Endodermal cell (in vitro differentiated cells): ENCODE results near the gene DTX3. TPM values are rescaled to one million over a fixed set of nuclear protein-coding genes. Genes with fewer than 3 reads are reported as not detected.
A peak's percentile ranks its signal among the peaks of the same experiment; 100 is the strongest.

ENCODE experiments used
- DNase-seq: peaks from one replicate; pipeline ENCODE4 v3.0.0-alpha.2; 2017
- H3K27ac ChIP-seq: 2 replicates; pipeline ENCODE4 v1.5.1; 2013; ENCODE audit warnings: mild to moderate bottlenecking, low read depth, low read length, moderate library complexity
- H3K27me3 ChIP-seq: 2 replicates; pipeline ENCODE4 v1.6.1; 2013; ENCODE audit warnings: mild to moderate bottlenecking, low read length, moderate library complexity; ENCODE audit not compliant: insufficient read depth, control insufficient read depth, poor library complexity, severe bottlenecking
- H3K36me3 ChIP-seq: 2 replicates; pipeline ENCODE4 v1.7.0; 2013; ENCODE audit warnings: mild to moderate bottlenecking, low read length, moderate library complexity; ENCODE audit not compliant: control insufficient read depth, insufficient read depth
- H3K4me1 ChIP-seq: one replicate; pipeline ENCODE4 v1.7.0; 2013; ENCODE audit warnings: low read length; ENCODE audit not compliant: control insufficient read depth, insufficient read depth
- H3K4me3 ChIP-seq: 2 replicates; pipeline ENCODE4 v1.5.1; 2013; ENCODE audit warnings: mild to moderate bottlenecking, low read length, moderate library complexity
- H3K9ac ChIP-seq: 2 replicates; pipeline ENCODE4 v1.6.1; 2013; ENCODE audit warnings: mild to moderate bottlenecking, low read length, moderate library complexity; ENCODE audit not compliant: poor library complexity, severe bottlenecking; ENCODE audit errors: extremely low read depth
- H3K9me3 ChIP-seq: 2 replicates; pipeline ENCODE4 v1.6.1; 2013; ENCODE audit warnings: mild to moderate bottlenecking, low read length, moderate library complexity; ENCODE audit not compliant: control insufficient read depth
- H3K27ac Mint-ChIP-seq: 2 replicates; pipeline ENCODE4 v1.8.0; 2020; ENCODE audit warnings: mixed read lengths
- H3K27me3 Mint-ChIP-seq: 2 replicates; pipeline ENCODE4 v1.8.0; 2021; ENCODE audit warnings: mild to moderate bottlenecking, mixed read lengths; ENCODE audit not compliant: insufficient read depth
- H3K36me3 Mint-ChIP-seq: 2 replicates; pipeline ENCODE4 v1.8.0; 2020; ENCODE audit warnings: low read depth, mixed read lengths
- H3K4me1 Mint-ChIP-seq: 2 replicates; pipeline ENCODE4 v1.8.0; 2020; ENCODE audit warnings: mixed read lengths
- H3K4me3 Mint-ChIP-seq: 2 replicates; pipeline ENCODE4 v1.8.0; 2020; ENCODE audit warnings: mild to moderate bottlenecking, moderate library complexity, mixed read lengths
- H3K9me3 Mint-ChIP-seq: 2 replicates; pipeline ENCODE4 v1.8.0; 2020; ENCODE audit warnings: mild to moderate bottlenecking, mixed read lengths
- CTCF ChIP-seq: fragments of 200-600 bp; sonication (generic); conservative IDR thresholded peaks from 2 replicates; pipeline ENCODE4 v1.5.0; 2021; ENCODE audit warnings: antibody characterized with exemption, mild to moderate bottlenecking
- WGBS, 2 experiments: methylation state at CpG; one replicate each; pipeline versions ENCODE4 v1.1.5 to v1.1.7; 2013; ENCODE audit warnings: missing lambda C conversion rate in 2 of 2, mixed read lengths in 1 of 2; ENCODE audit not compliant: insufficient coverage in 1 of 2, insufficient read length in 1 of 2; 5-methylcytosine and 5-hydroxymethylcytosine counted together
- total RNA-seq, 2 donors: library from RNA; stranded (reverse); fragmentation: NEBNext Ultra II Directional in 1 of 2; extraction: Animal tissue kit (Norgen Biotek cat#: 25700) in 1 of 2; gene quantifications; 2 replicates in 1 of 2; 3 replicates in 1 of 2; pipeline ENCODE4 v1.2.1, GENCODE V29; 2021

The DTX3 gene
- total RNA-seq, 2 donors from 2014 or later, result 59.6 to 62.6 TPM

- Histone ChIP-seq H3K4me3 (peak within 1 kb of the TSS; percentile 97), H3K9me3 (no peaks in the 10 kb centered on the region), H3K9ac (peak within 1 kb of the TSS; percentile 50), H3K27ac (no peak within 1 kb of the TSS), H3K4me1 (peaks cover 6% of the 10 kb centered on the region), H3K27me3 (peaks cover 21% of the 10 kb centered on the region), H3K36me3 (peaks cover 18% of the 10 kb centered on the region)
- H3K4me3 Mint-ChIP-seq, result peak within 1 kb of the TSS; percentile 84
- H3K27me3 Mint-ChIP-seq, result peaks cover 3% of the 10 kb centered on the region
- 1 to 4% methylated on average over 20 to 69 of the region's 69 CpGs for WGBS, 2 experiments
- H3K36me3 Mint-ChIP-seq, result peaks cover 18% of the 10 kb centered on the region
- H3K9me3 Mint-ChIP-seq, result no peaks in the 10 kb centered on the region
- no peak for TF ChIP-seq CTCF
- H3K4me1 Mint-ChIP-seq, result peaks cover 27% of the 10 kb centered on the region
- H3K27ac Mint-ChIP-seq, result peak within 1 kb of the TSS; percentile 94
- peak; percentile 99 for DNase-seq
Observed at GRCh38 chr12:57590864-57591781, 13.5 kb upstream of the DTX3 start, which contains the start of gene PIP4K2C. TSS of gene PIP4K2C (plus strand) at chr12:57591192. CDS start at chr12:57591290, 98 bp downstream.

- peak overlapping the region; percentile 94 for H3K27ac Mint-ChIP-seq
- H3K9me3 Mint-ChIP-seq, result no peaks in the 10 kb centered on the region
- peaks cover 23% of the 10 kb centered on the region for H3K36me3 Mint-ChIP-seq
- DNase-seq, result peak; percentile 50
- peaks cover 24% of the 10 kb centered on the region for H3K36me3 ChIP-seq
- H3K27ac ChIP-seq, result no peak overlapping the region
- H3K9ac ChIP-seq, result peak overlapping the region; percentile 50
- H3K4me3 ChIP-seq, result peak overlapping the region; percentile 97
- peaks cover 3% of the 10 kb centered on the region for H3K27me3 Mint-ChIP-seq
- peaks cover 21% of the 10 kb centered on the region for H3K27me3 ChIP-seq
- H3K4me3 Mint-ChIP-seq, result peak overlapping the region; percentile 84
- no peaks in the 10 kb centered on the region for H3K9me3 ChIP-seq
- H3K4me1 ChIP-seq, result peaks cover 6% of the 10 kb centered on the region
- WGBS, 2 experiments, result 39 to 74% methylated on average over 7 to 9 of the region's 10 CpGs
- TF ChIP-seq CTCF, result no peak
- H3K4me1 Mint-ChIP-seq, result peaks cover 27% of the 10 kb centered on the region
Observed at GRCh38 chr12:57591782-57592325, 12.8 kb upstream of the DTX3 start.

GRCh38 chr12:57592551-57593165 is 12.0 kb upstream of the DTX3 start:
- Histone ChIP-seq H3K27me3 (peaks cover 17% of the 10 kb centered on the region), H3K4me1 (peaks cover 6% of the 10 kb centered on the region), H3K4me3 (peak overlapping the region; percentile 97), H3K9me3 (no peaks in the 10 kb centered on the region), H3K9ac (no peak overlapping the region), H3K27ac (no peak overlapping the region), H3K36me3 (peaks cover 30% of the 10 kb centered on the region)
- H3K27me3 Mint-ChIP-seq, result peaks cover 3% of the 10 kb centered on the region
- no peak overlapping the region for H3K27ac Mint-ChIP-seq
- no peaks in the 10 kb centered on the region for H3K9me3 Mint-ChIP-seq
- H3K36me3 Mint-ChIP-seq, result peaks cover 31% of the 10 kb centered on the region
- H3K4me1 Mint-ChIP-seq, result peaks cover 27% of the 10 kb centered on the region
- no peak for TF ChIP-seq CTCF
- H3K4me3 Mint-ChIP-seq, result peak overlapping the region; percentile 84
- WGBS, 2 experiments, result 76 to 82% methylated on average over 1 to 2 of the region's 2 CpGs
- peak; percentile 36 for DNase-seq
